T-helper 9 cell (primary cell): ENCODE data around the gene CFDP1.

Experiments
- DNase-seq: peaks from one replicate; pipeline ENCODE4 v3.0.0-alpha.2; 2020

The CFDP1 gene

DNA sequence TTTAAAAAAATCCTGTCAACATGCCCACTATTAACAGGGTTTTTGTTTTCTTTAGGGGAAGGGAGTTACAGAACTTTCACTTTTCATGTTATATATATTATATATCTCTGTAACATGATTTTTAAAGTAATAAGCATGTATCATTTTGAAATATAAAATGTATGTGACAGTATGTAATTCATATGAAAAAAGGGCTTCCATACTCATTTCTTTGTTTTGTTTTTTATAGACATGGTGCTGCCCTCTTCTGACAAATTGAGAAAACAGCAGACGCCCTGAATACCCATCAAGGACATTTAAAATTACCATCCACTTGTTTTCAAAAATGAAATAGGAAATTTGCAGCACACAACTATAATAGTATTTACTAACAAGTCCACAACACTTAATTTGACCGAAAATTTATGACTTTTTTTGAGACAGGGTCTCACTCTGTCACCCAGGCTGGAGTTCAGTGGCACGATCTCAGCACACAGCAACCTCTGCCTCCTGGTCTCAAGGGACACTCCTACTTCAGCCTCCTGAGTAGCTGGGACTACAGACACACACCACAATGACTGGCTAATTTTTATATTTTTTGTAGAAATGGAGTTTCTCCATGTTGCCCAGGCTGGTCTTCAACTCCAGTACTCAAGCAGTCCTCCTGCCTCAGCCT is 30.4 kb downstream of the CFDP1 start:
- DNase-seq, result no peak

DNA sequence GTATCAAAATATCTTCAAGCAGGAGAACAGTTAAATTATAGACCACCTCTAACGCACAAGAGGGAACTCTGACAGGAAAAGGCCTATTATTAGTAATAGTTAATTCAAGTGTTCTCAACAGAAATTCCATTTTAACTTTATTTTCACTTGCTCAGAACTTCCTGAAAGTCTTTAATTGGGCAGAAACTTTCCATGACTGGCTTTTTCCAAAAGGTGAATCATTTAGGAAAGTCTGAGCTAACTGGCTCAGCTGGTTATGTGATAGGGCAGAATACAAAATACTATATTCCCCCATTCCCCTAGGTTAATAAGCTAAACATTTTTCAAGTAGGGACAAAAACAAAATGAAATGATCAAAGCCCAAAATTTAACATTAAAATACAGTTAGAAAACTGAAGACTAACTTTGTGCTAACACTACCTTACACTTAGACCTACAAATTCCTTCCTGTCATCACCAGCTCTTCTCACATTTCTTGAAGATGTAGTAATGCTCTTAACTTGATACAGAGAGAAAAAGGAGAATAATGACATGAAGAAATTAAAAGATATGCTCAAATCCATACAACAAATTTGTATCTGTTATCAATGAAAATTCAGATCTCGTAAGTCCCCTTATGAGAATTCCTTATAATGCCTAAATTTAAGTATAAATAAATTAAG is 31.0 kb downstream of the CFDP1 start:
- DNase-seq, result no peak

DNA sequence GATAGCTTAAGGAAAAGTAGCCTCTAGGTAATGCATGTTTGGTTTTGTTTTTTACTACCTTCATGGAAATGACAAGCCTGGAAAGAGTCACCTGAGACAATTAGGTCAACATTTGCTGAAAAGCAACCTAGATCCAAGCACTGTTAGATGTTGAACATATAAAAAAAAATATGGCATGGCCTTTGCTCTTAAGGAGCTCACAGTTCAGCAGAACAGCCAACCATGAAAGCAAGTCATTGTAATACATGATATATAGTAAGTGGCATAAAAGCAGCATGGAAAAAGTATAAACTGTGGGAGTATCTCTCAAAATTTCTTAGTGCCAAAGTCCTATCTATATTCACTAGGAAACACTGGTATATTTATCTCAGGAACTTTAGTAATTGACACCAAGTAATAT is 31.6 kb downstream of the CFDP1 start:
- DNase-seq, result no peak

DNA sequence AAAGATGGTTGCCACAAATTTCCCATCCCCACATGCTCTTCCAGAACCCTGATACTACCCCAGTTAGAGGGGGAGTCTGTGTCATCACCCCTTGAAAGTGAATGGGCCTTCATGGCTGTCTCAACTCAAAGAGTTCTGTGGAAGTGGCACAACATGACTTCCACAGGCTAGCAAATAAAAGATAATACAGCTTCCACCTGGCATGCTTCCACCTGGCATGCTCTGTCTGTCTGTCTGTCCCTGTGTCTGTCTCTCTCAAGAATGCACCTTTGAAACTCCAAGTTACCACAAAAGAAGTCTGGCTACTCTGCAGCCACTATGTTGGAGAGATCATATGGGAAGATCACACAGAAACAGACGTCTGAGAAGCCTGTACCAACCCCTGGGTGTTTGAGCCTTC is 35.0 kb downstream of the CFDP1 start:
- no peak for DNase-seq

DNA sequence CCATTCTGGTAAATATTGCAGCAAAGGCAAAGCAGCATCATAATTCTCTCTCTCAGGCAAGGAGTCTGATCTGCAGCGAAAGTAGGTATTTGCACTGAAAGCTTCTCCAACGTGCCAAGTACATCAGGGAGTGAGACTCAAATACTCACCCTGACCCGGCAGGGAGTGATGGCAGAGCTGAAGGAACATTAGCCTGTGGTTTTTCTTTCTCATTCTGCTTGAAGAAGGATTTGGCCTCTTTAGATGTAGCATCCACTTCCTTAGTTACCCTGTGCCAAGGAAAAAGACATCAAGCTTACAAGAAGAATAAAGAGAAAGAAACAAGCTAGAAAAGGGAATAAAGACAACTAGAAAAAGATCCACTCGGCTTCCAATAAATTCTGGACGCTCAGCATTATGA is 38.4 kb downstream of the CFDP1 start:
- DNase-seq, result no peak

DNA sequence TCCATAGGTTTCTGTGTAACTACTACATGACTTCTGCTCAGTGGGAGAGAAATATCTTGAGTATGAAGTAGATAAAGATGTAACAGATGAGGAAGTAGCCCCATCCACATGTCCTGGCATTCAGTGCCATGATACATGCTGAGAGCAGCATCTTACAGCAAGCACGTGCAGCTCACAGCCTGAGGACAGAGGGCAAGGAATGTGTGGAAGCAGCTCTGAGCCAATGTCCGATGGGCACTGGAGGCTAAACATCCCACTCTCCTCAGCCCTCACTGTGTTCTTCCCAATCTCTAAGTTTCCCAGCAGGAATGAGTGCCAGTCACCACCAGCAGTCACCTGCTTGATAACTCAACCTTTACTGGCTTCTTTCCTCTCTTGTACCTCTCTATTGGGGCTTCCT is 40.4 kb downstream of the CFDP1 start:
- DNase-seq, result no peak

DNA sequence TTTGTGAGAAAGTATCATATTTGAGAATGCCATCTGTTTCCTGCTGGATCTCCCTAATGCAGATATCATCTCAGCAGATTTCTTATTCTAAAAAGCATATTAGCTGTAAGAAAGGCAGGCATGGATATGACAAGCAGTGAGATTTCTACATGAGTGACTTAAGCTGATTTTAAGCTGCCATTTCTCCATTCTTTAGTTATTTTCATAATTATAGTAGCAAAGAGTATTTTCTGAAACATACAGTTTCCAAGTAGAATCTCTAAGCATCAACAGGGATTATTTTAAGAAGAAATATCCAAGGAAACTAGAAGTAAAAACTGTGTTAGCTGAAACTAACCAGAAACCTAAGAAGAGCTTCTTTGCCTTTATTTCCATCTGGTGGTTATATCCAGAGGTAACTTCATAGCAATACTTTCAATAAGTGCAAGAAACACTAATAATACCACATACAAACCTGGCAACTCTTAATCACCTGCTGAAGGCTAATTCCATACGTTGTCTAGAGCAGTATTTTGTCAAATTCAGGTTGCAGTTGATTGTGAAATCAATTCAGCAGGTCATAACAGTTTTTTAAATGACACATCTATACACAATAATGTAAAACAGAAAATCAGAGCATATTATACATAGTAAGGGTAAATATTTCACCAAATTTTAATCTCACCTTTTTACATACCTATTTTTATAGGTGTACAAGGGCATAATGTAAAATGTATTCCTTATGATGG is 42.2 kb downstream of the CFDP1 start:
- no peak for DNase-seq

DNA sequence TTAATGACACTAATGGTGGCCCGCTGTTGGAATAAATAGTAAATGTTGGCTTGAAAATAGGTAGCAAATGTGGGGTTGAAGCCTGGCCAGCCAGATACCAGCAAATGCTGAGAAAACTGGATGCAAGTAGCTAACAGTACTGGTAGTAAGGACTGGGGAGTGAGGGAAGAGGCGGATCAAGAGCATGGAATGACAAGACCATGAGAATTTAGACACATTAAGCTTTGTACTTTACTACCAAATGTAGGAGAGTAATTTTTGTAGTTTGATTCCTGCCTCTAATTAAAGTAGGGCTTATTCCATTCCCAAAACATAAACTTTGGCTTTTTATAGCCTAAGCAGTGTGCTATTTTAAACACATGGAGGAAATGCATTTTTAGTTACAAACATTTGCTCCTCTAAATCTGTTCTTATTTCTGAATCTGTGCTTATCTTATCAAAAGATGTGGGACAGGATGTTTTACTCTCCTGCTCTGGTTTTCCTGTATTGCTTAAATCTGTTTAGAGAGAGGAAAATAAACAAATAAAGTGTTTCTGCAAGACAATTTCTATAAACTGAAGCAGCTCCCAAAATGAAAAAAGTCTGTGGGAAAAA is 44.1 kb downstream of the CFDP1 start:
- no peak for DNase-seq

DNA sequence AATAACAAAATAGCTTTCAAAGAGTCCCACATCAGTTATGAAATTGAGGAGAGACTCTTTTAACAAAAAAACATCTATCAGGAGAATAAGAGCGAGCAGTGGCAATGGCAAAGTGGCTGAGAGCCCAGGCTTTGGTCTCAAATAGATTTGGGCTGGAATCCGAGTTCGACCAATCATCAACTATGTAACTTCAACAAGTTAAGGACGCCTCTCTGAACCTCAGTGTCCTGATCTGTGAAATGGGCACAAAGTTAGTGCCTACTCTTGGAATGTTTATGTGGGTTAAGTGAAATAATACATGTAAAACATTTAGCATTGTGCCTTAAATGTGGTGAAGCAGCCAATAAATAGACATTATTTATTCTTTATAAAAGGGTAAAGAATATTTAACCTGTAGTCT is 45.4 kb downstream of the CFDP1 start:
- DNase-seq, result no peak

DNA sequence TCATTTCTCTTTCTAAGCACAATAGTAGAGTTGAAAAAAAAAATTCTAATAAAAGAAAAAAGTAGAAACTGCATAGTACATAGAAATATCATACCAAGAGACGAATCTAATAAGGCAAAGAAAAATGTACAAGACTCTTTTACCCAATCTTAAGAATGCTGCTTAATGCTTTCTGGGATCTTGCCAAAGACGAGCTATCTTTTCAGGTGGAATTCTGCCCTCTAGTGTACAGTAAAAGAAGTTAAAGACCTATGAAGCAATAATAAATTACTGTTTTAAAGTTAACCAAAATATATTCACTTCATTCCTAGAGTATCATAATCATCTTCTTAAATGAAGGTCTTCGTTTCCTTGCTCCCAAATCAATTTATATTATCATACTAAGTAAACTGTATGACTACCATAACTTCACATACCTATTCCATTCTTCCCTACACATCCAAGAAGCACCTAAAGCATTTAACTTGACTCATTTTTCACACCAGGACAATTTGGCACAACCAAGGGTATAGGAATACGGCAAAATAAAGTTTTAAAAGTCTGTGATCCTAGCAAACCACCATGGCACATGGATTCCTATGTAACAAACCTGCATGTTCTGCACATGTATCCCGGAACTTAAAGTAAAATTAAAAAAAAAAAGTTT is 47.7 kb downstream of the CFDP1 start:
- DNase-seq, result no peak

DNA sequence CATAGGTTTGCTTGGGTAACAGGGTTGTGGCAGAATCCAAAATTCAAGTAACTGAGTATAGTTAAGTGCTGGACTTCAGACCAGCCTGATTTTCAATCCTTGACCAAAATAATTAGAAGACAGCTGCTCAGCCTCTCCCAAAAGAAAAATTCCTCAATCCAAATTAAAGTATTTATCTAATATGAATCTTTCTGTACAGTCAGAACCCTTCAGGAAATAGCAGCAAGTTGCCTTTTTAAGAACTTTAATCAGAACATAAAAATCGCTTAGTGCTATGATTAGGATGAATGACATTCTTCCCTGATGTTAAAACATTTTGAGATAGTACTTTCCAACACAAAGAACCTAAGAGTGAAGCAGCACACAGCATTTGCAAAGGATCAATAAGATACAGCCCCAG is 50.2 kb downstream of the CFDP1 start:
- DNase-seq, result no peak

DNA sequence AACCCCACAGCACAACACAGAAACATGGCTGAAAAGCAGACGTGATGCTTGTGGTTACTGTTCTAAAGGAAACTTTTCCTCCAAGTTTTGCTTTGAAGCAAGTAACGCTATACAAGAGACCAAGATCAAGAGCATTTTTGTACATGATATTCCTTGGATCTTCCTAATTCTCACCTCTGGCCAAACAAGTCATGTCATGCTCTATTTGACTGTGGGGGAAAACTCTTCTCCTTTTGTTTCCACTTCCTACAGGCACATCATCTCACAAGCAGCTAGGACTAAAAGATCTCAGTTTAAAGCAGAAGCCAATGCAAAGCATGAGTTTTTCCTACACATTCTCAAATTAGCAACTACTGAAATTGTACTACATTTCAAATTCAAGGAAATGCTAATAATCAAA is 50.7 kb downstream of the CFDP1 start:
- DNase-seq, result no peak

DNA sequence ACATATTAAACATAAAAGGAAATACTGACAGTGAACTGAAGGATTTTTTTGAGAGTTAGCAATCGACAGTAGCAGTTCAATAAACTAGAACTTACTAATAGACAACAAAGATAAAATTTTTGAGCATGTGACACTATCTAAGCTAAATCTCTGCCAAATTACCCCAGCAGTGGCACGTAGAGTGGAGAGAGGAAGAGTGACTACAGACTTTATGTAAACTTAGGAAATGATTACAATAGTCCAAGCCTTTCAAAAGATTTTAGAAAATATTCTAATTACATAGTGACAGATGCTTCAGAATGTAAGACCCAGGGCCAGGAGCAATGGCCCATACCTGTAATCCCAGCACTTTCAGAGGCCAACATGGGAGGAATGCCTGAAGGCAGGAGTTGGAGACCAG is 52.4 kb downstream of the CFDP1 start:
- no peak for DNase-seq

DNA sequence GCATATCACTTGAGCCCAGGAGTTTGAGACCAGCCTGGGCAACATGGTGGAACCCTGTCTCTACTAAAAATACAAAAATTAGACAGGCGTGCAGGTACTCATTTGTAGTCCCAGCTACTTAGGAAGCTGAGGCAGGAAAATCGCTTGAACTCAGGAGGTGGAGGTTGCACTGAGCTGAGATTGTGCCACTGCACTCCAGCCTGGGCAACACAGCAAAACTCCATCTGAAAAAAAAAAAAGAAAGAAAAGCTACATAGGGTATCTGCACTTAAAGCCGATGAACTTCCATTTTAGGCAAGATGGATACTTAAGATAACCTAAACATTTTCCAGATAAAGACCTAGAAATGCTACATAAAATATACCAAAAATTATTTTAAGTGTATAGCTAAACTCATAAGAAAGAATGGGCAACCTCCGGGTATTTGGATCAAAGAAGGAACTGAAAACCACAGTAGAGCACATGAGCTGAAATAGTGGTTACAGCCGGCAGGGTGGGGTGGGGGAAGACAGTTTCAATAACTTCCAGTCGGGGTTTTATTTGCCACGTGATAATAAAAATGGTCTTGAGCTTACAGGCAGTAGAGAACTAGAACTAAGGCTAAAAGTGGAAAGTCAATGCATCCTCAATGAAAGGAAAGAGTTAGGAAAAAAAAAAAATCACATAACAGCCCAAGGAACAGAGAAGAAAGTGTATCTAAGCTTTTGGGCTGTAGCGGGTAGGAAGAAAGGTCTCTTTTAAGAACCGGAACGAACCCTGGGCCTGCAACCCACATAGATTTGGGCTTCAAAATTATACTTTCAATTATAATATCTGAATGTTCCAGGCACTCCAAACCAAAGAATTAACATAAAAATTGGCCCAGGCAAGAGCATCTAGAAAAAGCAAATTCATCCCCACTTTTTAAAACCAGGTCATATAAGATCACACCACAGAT is 53.1 kb downstream of the CFDP1 start:
- peak; percentile 19 for DNase-seq

DNA sequence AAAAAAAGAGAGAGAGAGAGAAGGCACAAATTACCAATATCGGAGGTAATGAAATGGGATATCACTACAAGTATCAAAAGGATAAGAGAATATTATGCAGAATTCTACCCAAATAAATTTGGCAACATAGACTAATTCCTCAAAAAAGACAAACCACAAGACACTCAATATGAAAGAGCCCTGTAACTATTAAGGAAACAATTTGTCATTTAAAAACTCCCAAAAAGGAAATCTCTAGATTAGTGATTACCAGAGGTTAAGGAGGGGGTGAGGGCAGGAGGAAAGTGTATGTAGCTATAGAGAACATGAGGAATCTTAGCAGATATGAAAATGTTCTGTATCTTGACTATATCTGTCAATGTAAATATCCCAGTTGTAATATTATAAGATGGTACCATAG is 54.0 kb downstream of the CFDP1 start:
- no peak for DNase-seq

DNA sequence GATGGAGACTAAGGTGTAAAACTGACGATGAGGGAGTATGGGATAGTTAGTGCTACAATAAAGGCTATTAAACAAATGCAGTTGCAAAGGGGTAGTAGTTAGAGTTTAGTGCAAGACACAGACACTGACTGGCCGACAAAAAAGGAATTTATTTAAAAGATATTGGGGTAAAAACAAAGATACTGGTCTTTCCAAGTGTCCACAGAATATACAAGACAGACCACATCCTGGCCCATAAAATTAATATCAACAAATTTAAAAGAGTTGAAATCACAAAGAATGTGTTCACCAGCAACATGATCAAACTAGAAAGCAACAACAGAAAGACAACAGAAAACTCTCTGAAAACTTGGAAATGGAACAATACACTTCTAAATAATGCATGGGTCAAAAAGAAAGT is 54.7 kb downstream of the CFDP1 start:
- DNase-seq, result no peak

DNA sequence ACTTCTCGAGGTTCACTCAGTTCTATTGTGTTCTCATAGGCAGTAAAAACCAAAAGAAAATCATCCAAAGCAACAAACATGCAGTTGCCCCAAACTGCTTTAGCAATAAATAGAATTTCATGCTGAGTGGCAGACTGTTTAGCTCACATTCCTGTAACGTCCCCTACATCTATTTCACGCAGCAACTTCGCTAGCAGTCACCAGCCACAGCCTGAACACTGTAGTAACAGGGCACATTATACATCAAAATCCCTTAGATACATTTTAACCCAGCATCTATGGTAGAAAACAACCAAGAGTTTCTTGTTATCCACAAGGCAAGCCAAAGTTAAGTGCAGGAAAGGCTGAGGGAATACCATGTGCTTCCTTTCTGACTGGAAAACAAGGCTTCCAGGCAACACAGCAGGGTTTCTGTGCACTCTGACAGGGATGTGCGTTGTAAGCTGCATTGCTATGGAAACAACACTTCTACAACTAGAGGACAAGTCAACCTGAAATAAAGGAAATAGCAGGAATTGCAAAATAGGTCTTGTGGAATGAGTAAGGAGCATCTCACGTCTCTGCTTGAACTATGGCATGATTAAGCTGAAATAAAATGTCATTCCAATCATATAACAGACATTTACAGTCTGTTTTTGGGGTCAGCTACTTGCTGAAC is 55.4 kb downstream of the CFDP1 start:
- DNase-seq, result no peak

DNA sequence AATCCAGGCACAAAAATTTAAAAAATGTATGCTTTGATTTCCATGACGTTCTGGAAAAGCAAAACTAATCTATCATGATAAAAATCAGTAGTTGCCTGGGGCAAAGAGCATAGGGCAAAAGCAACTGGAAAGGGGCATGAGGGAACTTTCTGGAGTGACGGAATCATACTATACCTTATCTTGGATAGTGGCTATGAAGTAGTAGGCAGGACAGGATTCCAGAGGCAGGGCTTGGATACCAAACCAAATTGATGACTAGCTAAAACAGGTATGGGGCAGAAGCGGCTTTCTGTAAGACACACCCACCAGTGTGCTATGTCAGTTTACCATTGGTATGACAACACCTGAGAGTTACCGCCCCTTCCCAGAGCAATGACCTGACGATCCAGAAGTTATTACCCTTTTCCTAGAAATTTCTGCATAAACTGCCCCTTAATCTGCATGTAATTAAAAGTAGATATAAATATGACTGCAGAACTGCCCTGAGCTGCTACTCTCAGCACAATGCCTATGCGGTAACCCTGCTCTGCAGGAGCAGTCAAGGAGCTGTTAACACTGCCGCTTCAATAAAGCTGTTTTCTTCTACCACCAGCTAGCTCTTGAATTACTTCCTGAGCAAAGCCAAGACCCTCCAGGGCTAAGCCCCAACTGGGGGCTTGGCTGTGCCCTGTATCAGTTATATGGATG is 56.7 kb downstream of the CFDP1 start:
- no peak for DNase-seq

DNA sequence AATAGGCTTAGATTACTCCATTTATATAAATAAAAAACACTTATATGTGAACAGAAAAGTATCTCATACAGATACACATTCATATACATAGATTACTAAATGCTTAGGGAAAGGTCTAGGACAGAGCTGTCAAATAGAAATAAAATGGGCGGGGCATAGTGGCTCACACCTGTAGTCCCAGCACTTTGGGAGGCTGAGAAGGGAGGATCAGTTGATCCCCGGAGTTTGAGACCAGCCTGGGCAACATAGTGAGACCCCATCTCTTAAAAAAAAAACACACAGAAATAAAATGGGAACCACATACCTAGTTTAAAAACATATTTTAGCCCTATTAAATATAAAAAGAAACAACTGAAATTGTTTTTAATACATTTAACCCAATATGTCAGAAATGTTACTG is 58.9 kb downstream of the CFDP1 start:
- DNase-seq, result no peak

DNA sequence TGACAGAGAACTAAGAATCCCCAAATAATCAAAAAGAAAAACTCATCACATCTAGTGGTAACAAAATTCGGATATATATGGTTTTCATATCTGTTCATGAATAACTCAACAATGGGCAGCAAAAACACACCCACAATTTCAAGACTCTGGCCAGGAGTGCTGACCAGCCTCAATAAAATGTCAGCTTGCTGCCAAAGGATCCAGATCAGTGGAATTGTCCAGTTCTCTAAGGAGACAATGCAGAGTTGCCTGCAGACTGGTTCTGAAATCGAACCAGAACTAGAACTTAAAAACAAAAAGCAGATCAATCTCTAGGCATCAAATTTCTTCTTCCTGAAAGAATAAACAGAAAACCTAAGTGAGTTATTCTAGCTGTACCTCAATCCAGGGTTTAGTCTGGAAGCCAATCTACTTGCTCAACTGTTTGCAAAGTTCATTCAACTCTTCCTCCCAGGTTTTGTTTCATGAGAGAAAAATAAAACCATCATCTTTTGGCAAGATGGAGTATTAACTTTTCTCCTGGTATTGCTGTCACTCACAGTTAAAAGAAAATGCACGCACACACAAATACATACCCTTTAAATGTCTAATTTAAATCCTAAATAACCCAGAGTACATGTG is 61.0 kb downstream of the CFDP1 start:
- no peak for DNase-seq

DNA sequence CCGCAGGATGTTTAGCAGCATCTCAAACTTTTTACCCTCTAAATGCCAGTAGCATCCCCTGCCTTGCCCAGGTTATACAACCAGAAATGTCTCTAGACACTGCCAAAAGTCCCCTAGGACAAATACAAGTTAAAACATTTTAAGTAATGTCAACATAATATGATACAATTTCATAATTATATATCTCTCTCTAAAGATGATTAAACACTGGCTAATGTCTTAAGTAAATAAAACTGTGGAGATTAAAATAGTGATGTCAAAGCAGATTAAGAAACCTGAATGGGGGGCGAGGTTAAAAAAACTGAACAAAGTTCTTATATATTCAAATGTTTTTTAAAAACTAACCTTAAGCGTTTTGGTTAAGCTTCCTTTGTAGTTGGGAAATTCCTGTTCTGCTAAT is 62.1 kb downstream of the CFDP1 start:
- no peak for DNase-seq
